Stimulated activated CD4-positive, alpha-beta T cell treated with anti-CD3 and anti-CD28 coated beads, Interleukin-4, amount 100 ng/mL, for 1 hour (primary cell): Measurements from ENCODE around the gene HADHB.
A peak's percentile ranks its signal among the peaks of the same experiment; 100 is the strongest.
"Not testable (repeated sequence)": the region's sequence is repeated elsewhere in the genome, so short reads cannot be mapped to it uniquely, and the experiment has no call there.

Source experiments
- DNase-seq: peaks from one replicate; pipeline ENCODE4 v3.0.0-alpha.2; 2020

HADHB gene

DNA sequence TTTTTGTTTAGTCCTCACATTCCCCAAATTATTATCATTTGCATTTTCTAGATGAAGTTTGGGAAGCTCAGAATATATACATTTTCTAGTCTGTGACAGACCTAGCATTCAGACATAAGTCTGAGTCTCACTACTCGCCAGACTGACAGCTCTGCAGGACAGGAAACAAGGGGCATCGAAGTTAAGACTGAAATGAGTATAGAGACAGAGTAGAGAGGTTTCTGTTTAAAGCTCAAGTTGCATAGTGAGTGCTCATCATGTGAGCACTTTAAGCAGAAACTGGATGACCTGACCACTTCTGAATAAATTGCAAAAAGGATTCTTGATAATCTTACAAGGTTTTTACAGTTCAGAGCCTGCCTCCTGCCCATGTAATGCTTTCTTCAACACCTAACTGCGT, 1.1 kb downstream of the HADHB start:
- DNase-seq, result no peak

DNA sequence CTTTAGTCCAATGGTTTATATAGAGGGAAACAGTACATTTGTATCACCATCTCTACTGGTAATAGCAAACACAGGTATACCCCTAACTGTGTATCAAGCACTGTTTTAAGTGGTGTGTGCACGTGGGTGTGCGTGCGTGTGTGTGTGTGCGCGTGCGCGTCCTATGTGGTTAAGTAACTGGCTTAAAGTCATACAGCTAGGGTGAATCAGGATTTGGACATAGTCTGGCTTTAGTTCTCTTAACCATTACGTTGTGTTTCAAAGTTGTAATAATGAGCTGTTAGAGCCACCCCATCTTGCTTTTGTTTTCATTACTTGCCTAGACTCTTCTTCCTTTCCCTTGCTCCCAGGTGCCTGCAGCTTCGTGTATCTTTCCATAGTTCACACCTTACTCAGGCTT, 2.1 kb downstream of the HADHB start:
- peak; percentile 15 for DNase-seq

DNA sequence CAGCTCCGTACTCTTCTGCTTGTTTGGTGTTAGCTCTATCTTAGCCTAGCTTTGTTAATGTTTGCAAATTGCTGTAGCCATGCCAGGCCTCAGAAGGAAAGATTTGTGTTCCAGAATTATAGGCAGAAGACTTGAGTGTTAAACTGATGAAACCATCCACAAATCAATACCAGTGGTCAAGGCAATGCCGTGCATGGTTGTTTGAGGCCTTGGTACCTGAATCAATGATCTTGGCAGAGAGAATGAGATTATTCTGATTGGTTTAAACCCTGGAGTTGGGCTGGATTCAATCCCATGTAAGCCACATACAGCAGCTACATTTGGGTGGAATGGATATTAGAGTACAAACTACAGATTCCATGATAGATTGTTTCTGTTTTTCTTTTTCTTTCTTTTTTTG, 4.9 kb downstream of the HADHB start:
- DNase-seq, result no peak

DNA sequence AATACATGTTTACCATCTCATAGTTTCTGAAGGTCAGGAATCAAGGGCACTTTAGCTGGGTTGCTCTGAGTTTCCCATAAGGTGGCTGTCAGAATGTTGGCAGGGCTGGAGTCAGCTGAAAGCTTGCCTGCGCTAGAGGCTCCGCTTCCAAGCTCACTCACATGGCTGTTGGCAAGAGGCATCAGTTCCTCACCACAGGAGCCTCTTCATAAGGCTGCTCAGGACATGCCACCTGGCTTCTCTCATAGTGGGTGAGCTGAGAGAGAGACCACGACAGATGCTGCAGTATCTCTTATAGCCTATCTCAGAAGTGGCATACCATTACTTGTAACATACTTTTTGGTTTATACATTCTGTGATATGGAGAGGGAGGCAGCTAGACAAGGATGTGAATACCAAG, 7.2 kb downstream of the HADHB start:
- no peak for DNase-seq

DNA sequence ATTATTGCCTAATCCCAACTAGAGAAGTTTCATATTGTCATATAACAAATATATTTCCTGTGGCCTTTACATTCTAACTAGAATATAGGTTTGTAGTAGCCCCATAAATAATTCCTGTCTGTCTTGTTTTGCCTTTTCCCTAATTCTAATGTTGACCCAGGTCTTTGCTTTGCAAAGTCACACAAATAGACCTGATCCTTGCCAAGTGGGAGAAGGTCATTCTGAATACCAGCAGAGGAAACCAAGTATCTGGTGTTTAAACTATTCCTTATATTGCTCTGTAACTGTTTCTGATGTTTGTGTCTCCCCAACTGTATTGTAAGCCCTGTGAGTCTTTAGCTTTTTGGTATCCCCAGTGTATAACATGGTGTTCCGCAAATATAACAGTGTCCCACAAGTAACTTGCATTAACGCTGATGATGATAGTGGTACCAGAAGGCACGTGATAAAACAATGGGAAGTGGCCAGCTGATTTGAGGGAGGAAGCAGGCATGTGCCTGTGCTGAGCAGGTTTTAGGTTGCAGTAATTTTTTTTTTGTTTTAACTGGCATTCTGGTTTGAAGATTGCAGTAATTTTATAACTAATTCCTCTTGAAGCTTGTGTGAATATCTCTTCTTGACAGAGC, 11.1 kb downstream of the HADHB start:
- no peak for DNase-seq

DNA sequence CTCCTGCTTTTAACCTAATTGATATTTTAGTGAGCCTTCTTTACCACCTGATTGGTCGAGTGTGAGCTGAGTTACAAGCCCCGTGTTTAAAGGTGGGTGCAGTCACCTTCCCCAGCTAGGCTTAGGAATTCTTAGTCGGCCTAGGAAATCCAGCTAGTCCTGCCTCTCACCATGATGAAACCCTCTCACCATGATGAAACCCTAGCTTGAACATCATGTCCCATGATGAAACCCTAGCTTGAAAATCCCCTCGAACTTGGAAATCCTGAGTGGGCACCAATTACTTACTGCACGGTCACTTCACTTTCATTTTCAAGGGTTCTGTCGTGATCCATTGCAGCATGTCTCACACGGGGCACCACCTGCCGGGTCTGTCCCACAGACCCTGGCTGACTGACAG, 14.1 kb downstream of the HADHB start:
- not testable (repeated sequence) for DNase-seq

DNA sequence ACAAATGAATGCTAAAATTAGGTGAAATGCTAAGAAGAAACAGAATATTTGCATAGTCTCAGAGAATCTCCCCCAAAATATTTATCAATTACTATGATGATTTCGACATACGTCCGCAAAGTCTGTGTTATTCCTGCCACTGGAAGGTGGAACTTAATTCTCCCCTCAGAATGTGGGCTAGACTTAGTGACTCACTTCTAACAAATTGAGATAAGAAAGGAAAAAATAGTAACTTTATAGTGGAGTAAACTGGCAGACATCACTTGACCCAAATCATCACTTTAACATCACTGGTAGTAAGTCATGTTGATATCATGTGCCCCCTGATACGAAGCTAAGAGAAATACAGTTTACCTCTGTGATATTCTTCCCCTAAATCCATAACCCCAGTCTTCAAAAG, 23.5 kb downstream of the HADHB start:
- DNase-seq, result no peak

DNA sequence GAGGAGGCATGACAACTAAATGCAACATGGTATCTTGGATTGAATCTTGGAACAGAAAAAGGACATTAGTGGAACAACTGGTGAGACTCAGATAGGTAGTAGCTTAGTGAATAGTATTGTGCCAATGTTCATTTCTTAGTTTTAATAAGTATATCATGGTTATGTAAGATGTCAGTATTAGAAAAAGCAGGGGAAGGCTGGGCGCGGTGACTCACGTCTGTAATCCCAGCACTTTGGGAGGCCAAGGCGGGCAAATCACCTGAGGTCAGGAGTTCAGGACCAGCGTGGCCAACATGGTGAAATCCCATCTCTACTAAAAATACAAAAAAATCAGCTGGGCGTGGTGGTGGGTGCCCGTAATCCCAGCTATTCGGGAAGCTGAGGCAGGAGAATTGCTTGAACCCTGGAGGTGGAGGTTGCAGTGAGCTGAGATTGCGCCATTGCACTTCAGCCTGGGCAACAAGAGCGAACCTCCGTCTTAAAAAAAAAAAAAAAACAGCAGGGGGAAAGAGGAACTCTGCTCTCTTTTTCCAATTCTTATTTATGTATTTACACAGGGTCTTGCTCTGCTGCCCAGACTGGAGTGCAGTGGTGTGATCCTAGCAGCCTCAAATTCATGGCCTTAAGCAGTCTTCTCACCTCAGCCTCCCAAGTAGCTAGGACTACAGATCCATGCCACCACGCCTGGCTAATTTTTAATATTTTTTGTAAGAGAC, 24.1 kb downstream of the HADHB start:
- not testable (repeated sequence) for DNase-seq

DNA sequence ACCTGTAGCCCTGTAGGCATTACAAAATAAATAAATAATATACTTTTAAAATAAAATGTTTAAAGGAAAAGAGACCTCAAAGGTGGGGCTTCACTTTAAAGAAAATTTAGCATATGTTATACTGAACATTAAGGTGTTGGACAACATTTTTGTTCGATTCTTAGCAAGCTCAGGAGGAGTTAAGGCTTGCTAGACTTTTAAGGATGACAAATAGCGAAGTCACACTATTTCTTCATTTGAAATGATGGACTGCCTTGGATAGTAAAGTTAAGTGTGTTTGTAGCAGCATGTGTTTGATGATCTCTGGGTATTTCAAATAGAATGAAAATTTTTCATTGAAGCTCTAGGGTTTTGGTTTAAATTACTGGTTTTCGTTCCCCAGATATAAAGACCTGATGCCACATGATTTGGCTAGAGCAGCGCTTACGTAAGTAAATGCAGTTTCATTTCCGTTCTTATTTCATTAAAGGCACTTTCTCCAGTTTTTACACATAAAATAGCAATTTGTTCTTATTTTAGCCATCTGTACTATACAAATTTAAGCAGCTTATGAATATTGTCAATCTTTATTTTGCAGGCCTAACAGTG, 24.9 kb downstream of the HADHB start:
- no peak for DNase-seq

DNA sequence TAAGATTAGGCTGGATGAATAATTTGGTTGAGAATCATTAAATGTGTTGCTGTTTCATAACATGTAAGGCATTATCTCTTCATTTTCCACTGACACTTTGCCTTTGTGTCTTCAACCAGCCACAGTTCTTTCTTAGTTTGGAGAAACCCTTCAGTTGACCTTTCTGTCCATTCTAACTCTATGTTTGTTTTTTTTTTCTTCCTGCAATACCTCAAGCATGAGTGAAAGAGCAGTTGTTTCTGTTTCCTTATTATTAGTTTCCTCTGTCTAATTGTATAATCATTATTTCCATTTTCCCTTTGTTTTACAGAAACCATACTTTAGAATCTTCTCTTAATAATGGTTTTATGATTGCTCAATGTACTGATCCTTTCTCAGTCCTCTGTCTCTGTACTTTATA, 25.6 kb downstream of the HADHB start:
- no peak for DNase-seq

DNA sequence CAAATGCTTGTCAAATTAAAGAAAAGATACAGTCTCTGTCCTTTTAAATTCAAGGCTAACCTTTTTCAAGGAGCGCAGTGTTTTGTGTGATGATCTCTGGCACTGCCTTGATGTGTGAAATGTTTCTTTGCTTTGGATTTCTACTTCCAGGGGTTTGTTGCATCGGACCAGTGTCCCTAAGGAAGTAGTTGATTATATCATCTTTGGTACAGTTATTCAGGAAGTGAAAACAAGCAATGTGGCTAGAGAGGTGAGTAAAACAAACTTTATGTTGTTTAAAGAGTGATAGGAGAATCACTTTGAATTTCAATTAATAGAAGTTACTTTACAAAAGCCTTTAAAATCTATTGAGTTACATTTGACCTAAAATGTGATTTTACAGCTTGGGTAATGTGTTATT, 28.8 kb downstream of the HADHB start:
- no peak for DNase-seq

DNA sequence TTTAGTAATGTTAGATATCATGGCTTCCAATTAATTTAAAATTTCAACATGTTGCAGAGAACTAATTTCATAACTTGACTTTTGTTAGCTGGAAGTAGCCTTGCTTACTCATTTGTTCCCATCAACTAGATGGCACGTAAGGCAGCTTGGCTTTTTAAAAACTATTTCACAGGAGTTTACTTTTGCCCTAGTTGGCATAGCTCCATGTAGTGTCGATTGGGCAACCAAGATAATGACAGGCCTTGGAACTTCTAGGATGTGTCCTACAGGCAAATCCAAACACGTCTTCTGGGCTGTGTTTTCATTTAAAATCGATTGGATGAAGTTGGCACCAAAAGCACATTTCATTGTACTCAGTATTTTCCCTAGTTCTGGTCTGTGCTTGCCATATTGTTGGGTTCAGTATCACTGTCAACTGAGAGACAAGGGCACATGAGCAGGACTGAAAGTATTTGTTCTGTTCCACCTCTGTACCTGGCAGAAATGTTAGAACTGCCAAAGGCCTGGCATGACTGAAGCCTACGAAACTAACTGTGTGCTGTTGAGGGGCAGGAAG, 29.4 kb downstream of the HADHB start:
- DNase-seq, result no peak

DNA sequence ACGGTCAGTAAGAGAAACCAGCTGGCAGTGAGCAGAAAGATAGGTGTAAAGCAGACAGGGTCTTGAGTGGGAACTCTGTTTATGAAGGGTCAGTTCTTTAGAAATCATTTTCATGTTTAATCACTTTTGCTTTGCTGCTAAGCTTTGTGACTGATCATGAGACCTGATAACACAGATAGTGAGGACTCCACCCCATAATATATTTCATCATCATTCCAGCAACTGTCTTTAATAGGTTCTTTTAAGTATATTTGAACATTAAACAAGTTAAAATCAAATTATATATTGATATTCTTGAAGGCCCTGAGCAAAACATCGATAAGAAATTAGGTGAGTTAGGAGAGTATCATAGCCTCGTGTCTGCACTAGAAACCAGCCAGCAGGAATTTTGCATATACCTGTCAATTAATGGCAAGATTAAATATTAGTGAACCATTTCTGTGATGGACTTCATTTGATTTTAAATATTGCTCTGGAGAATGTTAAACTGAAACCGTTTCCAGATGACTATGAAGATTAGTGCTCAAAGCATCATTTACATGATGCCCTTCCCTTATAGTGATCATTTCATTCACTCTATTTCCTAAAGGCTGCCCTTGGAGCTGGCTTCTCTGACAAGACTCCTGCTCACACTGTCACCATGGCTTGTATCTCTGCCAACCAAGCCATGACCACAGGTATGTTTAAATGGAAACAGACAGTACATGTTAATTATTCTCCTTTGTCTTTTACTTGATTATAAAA, 31.9 kb downstream of the HADHB start:
- no peak for DNase-seq

DNA sequence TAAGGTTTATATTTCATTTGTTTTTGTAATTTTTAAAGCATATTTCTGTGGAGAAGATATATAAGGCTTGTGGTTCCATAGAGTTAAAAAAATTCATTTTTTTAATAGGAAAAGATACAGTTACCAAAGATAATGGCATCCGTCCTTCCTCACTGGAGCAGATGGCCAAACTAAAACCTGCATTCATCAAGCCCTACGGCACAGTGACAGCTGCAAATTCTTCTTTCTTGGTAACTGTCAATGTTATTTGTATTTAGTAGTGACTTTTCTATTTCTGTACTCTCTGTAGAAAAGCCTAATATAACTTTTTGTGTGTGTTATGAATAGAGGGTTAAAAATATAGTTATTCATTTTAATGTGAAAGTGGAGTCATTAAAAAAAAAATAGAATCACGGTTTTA, 35.1 kb downstream of the HADHB start:
- DNase-seq, result no peak

DNA sequence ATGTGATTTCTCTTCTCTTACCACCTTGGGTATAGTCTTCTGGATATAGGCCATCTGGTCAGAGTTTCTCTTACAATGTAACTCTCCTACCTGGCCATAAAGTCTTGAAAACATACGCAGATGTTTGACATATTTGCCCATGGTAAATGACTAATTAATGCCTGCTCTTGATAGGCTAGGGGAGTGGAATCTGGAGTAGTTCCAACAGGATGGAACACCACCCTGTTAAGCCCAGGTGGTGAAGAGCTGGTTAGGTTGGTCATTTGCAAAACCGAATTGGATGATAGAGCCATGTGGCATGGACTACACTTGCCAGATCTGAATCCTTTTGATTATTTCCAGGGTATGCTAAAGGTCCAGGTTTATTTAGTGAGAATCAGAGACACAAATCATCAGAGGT, 36.5 kb downstream of the HADHB start:
- no peak for DNase-seq

DNA sequence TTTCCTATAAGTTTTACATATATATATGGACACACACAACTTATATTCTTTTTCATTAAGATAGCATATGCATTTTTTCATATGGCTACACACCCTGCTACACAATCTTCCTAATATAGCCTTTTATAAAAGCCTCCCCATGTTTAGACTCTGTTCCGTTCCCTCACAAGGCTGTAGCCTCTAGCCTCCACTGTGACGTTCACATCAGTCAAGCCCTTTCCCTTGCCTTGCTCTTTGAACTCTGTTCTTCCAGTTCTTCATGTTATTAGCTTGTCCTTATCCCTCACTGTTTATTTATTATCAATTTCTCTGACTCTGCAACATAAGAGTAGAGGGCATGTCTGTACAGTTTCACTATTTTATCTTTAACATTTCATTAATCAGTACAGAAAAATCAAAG, 38.9 kb downstream of the HADHB start:
- no peak for DNase-seq

DNA sequence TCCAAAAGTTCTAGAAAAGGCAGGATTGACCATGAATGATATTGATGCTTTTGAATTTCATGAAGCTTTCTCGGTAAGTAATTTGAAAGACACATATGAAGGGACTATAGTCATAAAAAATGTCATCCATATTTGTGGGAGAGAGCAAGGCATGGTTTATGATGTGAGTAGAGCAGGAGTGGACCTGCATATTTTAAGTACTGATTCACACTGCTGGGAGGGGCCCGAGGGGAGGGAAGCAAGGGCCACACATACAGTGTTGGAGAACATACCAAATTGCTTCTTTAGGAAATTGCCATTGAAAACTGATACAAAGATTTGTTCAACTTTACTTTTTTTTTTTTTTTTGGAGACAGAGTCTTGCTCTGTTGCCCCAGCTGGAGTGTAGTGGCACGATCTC, 39.4 kb downstream of the HADHB start:
- no peak for DNase-seq

DNA sequence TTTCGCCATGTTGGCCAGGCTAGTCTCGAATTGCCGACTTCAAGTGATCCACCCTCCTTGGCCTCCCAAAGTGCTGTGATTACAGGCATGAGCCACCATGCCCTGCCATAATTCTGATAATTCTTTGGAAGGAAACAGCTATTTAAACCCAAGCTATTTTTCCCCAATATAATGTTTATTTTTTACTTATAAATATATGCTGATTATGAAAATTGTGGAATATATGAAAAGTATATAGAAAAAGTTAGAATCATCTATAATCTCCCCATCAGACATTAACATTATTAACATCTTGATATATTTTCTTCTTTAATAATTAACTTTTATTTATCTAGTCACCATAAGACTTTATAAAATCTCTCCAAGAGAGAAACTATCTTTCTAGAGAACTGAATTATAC, 41.2 kb downstream of the HADHB start:
- DNase-seq, result no peak

DNA sequence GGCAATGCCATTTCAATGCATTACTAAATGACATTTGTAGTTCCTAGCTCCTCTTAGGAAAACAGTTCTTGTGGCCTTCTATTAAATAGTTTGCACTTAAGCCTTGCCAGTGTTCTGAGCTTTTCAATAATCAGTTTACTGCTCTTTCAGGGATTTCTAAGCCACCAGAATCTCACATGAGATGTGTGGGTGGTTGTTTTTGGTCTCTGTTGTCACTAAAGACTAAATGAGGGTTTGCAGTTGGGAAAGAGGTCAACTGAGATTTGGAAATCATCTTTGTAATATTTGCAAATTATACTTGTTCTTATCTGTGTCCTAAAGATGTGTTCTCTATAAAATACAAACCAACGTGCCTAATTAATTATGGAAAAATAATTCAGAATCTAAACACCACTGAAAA, 45.3 kb downstream of the HADHB start:
- DNase-seq, result no peak

DNA sequence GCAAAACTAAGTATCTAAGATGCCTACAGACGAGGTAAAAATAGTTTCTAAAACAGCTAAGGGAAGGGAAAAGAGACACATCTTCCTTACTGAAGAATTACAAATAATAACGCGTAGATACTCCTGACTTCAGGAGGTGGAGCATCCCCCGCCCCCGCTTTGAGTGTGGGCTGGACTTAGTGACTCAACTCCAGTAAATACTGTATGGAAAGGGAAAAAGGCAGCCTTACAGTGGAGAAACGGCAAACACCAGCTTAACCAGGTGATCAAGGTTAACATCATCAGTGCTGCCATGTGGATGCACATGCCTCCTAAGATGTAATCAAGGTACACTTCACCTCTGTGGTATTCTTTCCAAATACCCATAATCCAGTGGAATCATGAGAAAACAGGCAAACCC, 47.9 kb downstream of the HADHB start:
- DNase-seq, result no peak

DNA sequence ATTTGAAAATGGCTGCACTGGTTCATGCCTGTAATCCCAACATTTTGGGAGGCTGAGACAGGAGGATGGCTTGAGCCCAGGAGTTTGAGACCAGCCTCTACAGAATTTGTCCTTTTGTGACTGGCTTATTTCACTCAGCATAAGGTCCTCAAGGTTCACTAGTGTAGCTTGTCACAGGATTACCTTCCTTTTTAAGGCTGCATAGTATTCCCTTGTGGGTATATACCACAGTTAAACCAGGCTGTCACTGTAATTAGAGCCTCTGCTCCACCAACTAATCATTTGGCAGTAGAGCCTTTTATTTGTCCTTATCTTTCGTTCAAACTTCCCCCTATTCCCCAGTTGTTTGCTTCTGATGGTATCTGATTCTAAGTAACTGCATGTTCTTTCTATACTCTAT, 50.8 kb downstream of the HADHB start:
- DNase-seq, result no peak

DNA sequence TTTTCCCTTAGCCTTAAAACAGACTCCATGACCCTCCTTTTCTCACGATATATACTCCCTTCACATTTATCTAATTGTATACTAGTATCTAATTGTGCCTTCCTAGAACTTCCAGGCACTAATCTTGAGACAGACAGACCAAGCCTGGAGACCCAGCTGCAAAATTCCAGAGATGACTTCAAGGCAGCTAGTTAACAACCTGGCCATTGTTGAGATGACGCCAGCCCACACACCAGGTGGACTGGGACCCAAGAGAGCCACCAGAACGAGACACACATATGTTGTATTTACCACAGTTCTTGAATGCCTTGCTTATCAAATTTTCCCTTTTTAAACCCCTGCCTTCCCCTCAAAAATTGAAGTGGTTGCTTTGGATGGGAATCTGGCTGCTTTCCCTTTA, 52.3 kb downstream of the HADHB start:
- DNase-seq, result no peak

DNA sequence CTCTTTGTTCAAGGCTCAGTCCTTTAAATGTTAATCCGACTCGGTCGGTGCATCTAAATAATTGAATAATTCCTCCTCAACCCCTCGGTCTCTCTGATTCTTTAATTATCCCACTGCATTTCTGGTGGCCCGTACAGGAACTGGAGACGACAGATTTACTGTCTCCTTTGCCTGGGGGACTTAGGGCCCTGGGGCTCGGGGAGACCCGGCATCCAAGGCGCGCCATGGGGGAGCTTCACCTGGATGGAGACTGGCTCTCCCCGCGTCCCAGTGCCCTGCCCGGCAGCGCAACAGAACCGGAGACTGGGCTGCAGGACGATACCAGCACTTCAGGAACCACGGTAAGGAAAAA, 53.5 kb downstream of the HADHB start:
- no peak for DNase-seq
